SK-N-SH (cell line): ENCODE results near the gene SAMD8. TPM values are rescaled to one million over a fixed set of nuclear protein-coding genes. Genes with fewer than 3 reads are reported as not detected.
"Not testable (repeated sequence)": the region's sequence is repeated elsewhere in the genome, so short reads cannot be mapped to it uniquely, and the experiment has no call there.

Experiments used
- CTCF ChIA-PET: fragments of 300-600, 350-600 bp; formaldehyde crosslinking; extraction: SDS; loops from one replicate; lab custom pipeline; 2021; lab: Yijun Ruan, JAX
- POLR2A ChIA-PET: fragments of 350-600 bp; sonication (Branson Sonifier 250); formaldehyde crosslinking; extraction: SDS; loops from one replicate; lab custom pipeline; 2020; ENCODE audit warnings: antibody characterized with exemption, inconsistent platforms; lab: Yijun Ruan, JAX
- DNase-seq: peaks from one replicate; pipeline ENCODE4 v3.0.0; 2012
- H2AFZ ChIP-seq: fragments of 200-600 bp; sonication (generic); 2 replicates; pipeline ENCODE4 v1.8.1; 2016; ENCODE audit warnings: antibody characterized with exemption, mild to moderate bottlenecking, low read depth
- H3F3A ChIP-seq: fragments of 200-600 bp; sonication (generic); replicated peaks from 2 replicates; pipeline ENCODE3; 2016; ENCODE audit warnings: antibody characterized with exemption, mild to moderate bottlenecking; ENCODE audit not compliant: insufficient read depth
- H3K27ac ChIP-seq, 2 experiments: fragments of 200-500 bp in 1 of 2; fragments of 200-600 bp in 1 of 2; sonication (Bioruptor generic) in 1 of 2; sonication (generic), shearing (Covaris generic) in 1 of 2; 2 replicates each; pipeline versions ENCODE4 v1.5.1 to v1.6.1; 2014 to 2016; ENCODE audit warnings: low read depth in 2 of 2, inconsistent platforms in 1 of 2, low read length in 1 of 2, mild to moderate bottlenecking in 1 of 2, mixed read lengths in 1 of 2
- H3K27me3 ChIP-seq: fragments of 200-600 bp; sonication (generic), shearing (Covaris generic); 2 replicates; pipeline ENCODE4 v1.6.1; 2016; ENCODE audit warnings: mixed run types; ENCODE audit not compliant: insufficient read depth
- H3K36me3 ChIP-seq, 2 experiments: fragments of 200-500 bp in 1 of 2; fragments of 200-600 bp in 1 of 2; sonication (Bioruptor generic) in 1 of 2; sonication (generic) in 1 of 2; replicated peaks in 1 of 2; 2 replicates each; pipeline versions ENCODE3 to v1.5.1; 2014 to 2016; ENCODE audit warnings: low read length in 1 of 2, mild to moderate bottlenecking in 1 of 2; ENCODE audit not compliant: insufficient read depth in 2 of 2, control insufficient read depth in 1 of 2
- H3K4me1 ChIP-seq, 2 experiments: fragments of 200-500 bp in 1 of 2; fragments of 200-600 bp in 1 of 2; sonication (Bioruptor generic) in 1 of 2; sonication (generic), shearing (Covaris generic) in 1 of 2; 2 replicates each; pipeline versions ENCODE4 v1.5.1 to v1.6.1; 2014 to 2016; ENCODE audit warnings: low read depth in 1 of 2, low read length in 1 of 2, mixed run types in 1 of 2; ENCODE audit not compliant: insufficient read depth in 2 of 2, control insufficient read depth in 1 of 2
- H3K4me2 ChIP-seq: fragments of 200-600 bp; sonication (generic), shearing (Covaris generic); 2 replicates; pipeline ENCODE4 v1.6.1; 2017; ENCODE audit warnings: mixed run types
- H3K4me3 ChIP-seq, 2 experiments: fragments of 200-500 bp in 1 of 2; fragments of 200-600 bp in 1 of 2; sonication (Bioruptor generic) in 1 of 2; sonication (generic), shearing (Covaris generic) in 1 of 2; 2 replicates each; pipeline versions ENCODE4 v1.5.1 to v1.8.1; 2014 to 2016; ENCODE audit warnings: low read depth in 2 of 2, inconsistent platforms in 1 of 2, low read length in 1 of 2, mild to moderate bottlenecking in 1 of 2, mixed read lengths in 1 of 2, moderate library complexity in 1 of 2
- H3K79me2 ChIP-seq: fragments of 200-600 bp; sonication (generic); 2 replicates; pipeline ENCODE4 v1.8.1; 2017; ENCODE audit warnings: mild to moderate bottlenecking; ENCODE audit not compliant: insufficient read depth
- H3K9ac ChIP-seq: fragments of 200-600 bp; sonication (generic); 2 replicates; pipeline ENCODE4 v1.6.1; 2017; ENCODE audit warnings: mixed run types
- H3K9me2 ChIP-seq: fragments of 200-600 bp; sonication (generic); 2 replicates; pipeline ENCODE4 v1.6.1; 2017; ENCODE audit warnings: mixed run types
- H3K9me3 ChIP-seq: fragments of 200-600 bp; sonication (generic); 2 replicates; pipeline ENCODE4 v1.6.1; 2017; ENCODE audit warnings: mixed run types, mild to moderate bottlenecking, moderate library complexity
- H4K20me1 ChIP-seq: fragments of 200-600 bp; sonication (generic); 2 replicates; pipeline ENCODE4 v1.6.1; 2017; ENCODE audit warnings: mild to moderate bottlenecking, mixed run types; ENCODE audit not compliant: insufficient read depth
- CHD2 ChIP-seq: fragments of 150-350 bp; IDR thresholded peaks from 2 replicates; pipeline ENCODE4 v1.6.1; 2018; ENCODE audit warnings: low read length; ENCODE audit not compliant: partially characterized antibody
- ELF1 ChIP-seq: IDR thresholded peaks from 2 replicates; pipeline ENCODE4 v1.4.0; 2012
- EZH2phosphoT487 ChIP-seq: fragments of 200-600 bp; sonication (generic); IDR thresholded peaks from 2 replicates; pipeline ENCODE4 v1.6.1; 2017; ENCODE audit warnings: low read depth, mixed run types, mild to moderate bottlenecking, antibody characterized with exemption, moderate library complexity, borderline replicate concordance
- FOSL2 ChIP-seq: IDR thresholded peaks from 2 replicates; pipeline ENCODE4 v1.4.0; 2012; ENCODE audit warnings: low read depth, mild to moderate bottlenecking, moderate library complexity, borderline replicate concordance
- FOXJ3 ChIP-seq: sonication (generic); formaldehyde crosslinking; IDR thresholded peaks from 2 replicates; pipeline ENCODE4 v1.5.1; 2020; ENCODE audit warnings: mild to moderate bottlenecking, missing genetic modification reagents
- FOXM1 ChIP-seq: IDR thresholded peaks from 2 replicates; pipeline ENCODE4 v1.4.0; 2012; ENCODE audit warnings: low read depth, mild to moderate bottlenecking
- GATA2 ChIP-seq: sonication (generic); formaldehyde crosslinking; IDR thresholded peaks from 2 replicates; pipeline ENCODE4 v1.5.0; 2020; ENCODE audit warnings: mild to moderate bottlenecking, missing genetic modification reagents
- JUND ChIP-seq: IDR thresholded peaks from 2 replicates; pipeline ENCODE4 v1.4.0; 2012
- MXI1 ChIP-seq: IDR thresholded peaks from 2 replicates; pipeline ENCODE4 v1.6.1; 2012; ENCODE audit warnings: mild to moderate bottlenecking, low read depth, low read length, improper control_type of control experiment
- POLR2AphosphoS5 ChIP-seq: IDR thresholded peaks from 2 replicates; pipeline ENCODE4 v1.6.1; 2012; ENCODE audit warnings: low read depth, low read length
- RXRA ChIP-seq: IDR thresholded peaks from 2 replicates; pipeline ENCODE4 v1.4.0; 2012; ENCODE audit warnings: low read depth, mild to moderate bottlenecking, borderline replicate concordance
- TAF1 ChIP-seq: IDR thresholded peaks from 2 replicates; pipeline ENCODE4 v1.6.1; 2012; ENCODE audit warnings: low read depth, mild to moderate bottlenecking, low read length, moderate library complexity, borderline replicate concordance
- USF1 ChIP-seq: IDR thresholded peaks from 2 replicates; pipeline ENCODE4 v1.4.0; 2012; ENCODE audit warnings: low read depth, borderline replicate concordance
- USF2 ChIP-seq: fragments of 150-350 bp; IDR thresholded peaks from 2 replicates; pipeline ENCODE4 v1.6.1; 2017; ENCODE audit warnings: antibody characterized with exemption, low read length, low read depth, borderline replicate concordance
- YY1 ChIP-seq: IDR thresholded peaks from 2 replicates; pipeline ENCODE4 v1.4.0; 2012; ENCODE audit warnings: low read depth, mild to moderate bottlenecking
- WGBS: methylation state at CpG from one replicate; pipeline ENCODE4 v1.1.6; 2017; ENCODE audit warnings: low lambda C conversion rate; 5-methylcytosine and 5-hydroxymethylcytosine counted together
- polyA plus RNA-seq, 3 experiments: library from polyadenylated mRNA; depleted of rRNA; stranded (reverse); fragments of >200 nt; gene quantifications; 2 replicates each; pipeline ENCODE4 v1.2.3, GENCODE V29; 2012
- TF ChIP-seq, protein P1 (sequence below): IDR thresholded peaks from 2 replicates; pipeline ENCODE4 v1.6.1; 2012; ENCODE audit warnings: mild to moderate bottlenecking, low read depth, low read length, moderate library complexity

SAMD8 gene
- polyA plus RNA-seq, 1 of the 3 experiments (the other 2 are of a cell fraction): 9.7 TPM

DNA sequence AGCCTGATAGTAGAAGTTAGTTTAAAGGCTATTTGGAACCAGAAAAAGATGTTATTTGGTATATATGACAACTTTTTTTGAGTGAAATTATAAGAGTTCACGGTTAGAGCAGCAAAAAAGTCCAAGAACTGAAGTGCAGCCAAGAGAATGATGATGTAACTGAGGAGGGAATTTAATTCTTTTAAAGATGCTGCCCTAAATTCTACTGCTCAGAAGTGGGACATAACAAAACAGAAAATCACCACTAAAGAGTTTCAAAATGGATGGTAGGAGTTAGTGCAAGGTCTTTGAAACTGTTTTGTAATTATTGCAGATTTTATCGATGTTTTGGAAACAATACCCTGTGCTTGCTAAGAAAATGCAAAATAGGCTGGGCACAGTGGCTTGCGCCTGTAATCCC lies 6.5 kb downstream of the SAMD8 start (continued):
- TF ChIP-seq USF1 (no peak), FOXM1 (no peak), GATA2 (CRISPR knock-in tag) (no peak), FOSL2 (no peak), USF2 (no peak), EZH2phosphoT487 (no peak), JUND (no peak), CHD2 (no peak), POLR2AphosphoS5 (no peak), MXI1 (no peak)

DNA sequence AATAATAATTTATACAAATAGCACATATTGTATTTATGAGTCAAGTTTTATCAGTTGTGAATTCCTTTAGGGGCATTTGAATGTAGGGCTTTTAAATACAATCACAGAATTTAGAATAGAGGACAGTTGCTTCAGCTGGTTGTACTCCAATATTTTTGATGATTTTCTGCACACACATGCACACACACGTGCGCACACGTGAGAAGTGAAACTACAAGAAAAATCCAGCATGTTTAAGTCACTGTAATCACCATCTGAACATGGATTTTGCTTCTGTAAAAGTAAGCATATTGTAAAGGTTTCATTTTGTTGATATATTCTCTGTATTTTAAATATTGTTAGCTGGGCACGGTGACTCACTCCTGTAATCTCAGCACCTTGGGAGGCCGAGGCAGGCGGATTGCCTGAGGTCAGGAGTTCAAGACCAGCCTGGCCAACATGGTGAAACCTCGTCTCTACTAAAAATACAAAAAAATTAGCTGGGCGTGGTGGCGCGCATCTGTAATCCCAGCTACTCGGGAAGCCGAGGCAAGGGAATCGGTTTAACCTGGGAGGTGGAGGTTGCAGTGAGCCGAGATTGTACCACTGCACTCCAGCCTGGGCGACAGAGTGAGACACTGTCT lies 8.1 kb downstream of the SAMD8 start:
- Histone ChIP-seq H3K79me2 (peaks cover 97% of the 10 kb centered on the region), H4K20me1 (peaks cover 62% of the 10 kb centered on the region), H3F3A (peaks cover 27% of the 10 kb centered on the region)
- H3K27ac ChIP-seq, POLR2A ChIA-PET, H3K9me2 ChIP-seq, H3K9me3 ChIP-seq, DNase-seq, H2AFZ ChIP-seq, H3K4me1 ChIP-seq, H3K4me3 ChIP-seq, H3K27me3 ChIP-seq, H3K9ac ChIP-seq, H3K36me3 ChIP-seq, H3K4me2 ChIP-seq: not testable (repeated sequence)
- WGBS: 92% methylated on average over 15 of the region's 15 CpGs
- CTCF ChIA-PET: interaction anchor here (0.8 kb wide), 1 partner anchor 11 kb away, joined by 3 read pairs; a partner anchor contains a TSS

DNA sequence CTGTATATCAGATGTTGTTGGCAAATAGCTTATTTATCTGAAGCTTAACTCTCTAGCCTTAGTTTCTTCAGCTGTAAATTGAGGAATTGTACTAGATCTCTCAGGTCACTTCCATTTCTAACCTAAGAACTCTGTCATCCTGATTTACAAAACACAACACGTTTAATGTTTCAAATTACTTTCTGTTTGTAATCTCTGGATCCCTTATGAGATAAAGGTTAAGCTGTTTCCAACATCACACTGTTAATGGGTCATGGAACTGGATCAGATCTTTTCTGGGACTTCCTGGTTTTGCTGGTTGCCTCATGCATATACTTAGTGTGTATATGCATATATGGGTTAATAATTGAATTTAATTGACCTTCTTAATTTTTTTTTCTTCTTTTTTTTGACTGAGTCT lies 9.9 kb downstream of the SAMD8 start:
- no peak for DNase-seq
- Histone ChIP-seq H3K79me2 (peaks cover 93% of the 10 kb centered on the region), H3K9me2 (no peaks in the 10 kb centered on the region), H3K4me2 (no peak overlapping the region), H3F3A (peaks cover 37% of the 10 kb centered on the region), H4K20me1 (peaks cover 46% of the 10 kb centered on the region), H3K9me3 (no peaks in the 10 kb centered on the region), H2AFZ (no peak overlapping the region), H3K4me1 (no peaks in the 10 kb centered on the region), H3K4me3 (no peak overlapping the region), H3K36me3 (peaks cover 0 to 4% of the 10 kb centered on the region in 2 experiments), H3K27me3 (no peaks in the 10 kb centered on the region), H3K9ac (no peak overlapping the region), H3K27ac (no peak overlapping the region)
- POLR2A ChIA-PET: no interaction called here
- 20% methylated on average over 1 of the region's 1 CpG for WGBS
- CTCF ChIA-PET: interaction anchor here (1.2 kb wide), 1 partner anchor 109 kb away, joined by 4 read pairs; no protein-coding TSS in a partner anchor
- no peak for TF ChIP-seq CHD2
- no peak for TF ChIP-seq GATA2 (CRISPR knock-in tag)
- TF ChIP-seq YY1: no peak
- TF ChIP-seq JUND: no peak
- TF ChIP-seq, protein P1, sequence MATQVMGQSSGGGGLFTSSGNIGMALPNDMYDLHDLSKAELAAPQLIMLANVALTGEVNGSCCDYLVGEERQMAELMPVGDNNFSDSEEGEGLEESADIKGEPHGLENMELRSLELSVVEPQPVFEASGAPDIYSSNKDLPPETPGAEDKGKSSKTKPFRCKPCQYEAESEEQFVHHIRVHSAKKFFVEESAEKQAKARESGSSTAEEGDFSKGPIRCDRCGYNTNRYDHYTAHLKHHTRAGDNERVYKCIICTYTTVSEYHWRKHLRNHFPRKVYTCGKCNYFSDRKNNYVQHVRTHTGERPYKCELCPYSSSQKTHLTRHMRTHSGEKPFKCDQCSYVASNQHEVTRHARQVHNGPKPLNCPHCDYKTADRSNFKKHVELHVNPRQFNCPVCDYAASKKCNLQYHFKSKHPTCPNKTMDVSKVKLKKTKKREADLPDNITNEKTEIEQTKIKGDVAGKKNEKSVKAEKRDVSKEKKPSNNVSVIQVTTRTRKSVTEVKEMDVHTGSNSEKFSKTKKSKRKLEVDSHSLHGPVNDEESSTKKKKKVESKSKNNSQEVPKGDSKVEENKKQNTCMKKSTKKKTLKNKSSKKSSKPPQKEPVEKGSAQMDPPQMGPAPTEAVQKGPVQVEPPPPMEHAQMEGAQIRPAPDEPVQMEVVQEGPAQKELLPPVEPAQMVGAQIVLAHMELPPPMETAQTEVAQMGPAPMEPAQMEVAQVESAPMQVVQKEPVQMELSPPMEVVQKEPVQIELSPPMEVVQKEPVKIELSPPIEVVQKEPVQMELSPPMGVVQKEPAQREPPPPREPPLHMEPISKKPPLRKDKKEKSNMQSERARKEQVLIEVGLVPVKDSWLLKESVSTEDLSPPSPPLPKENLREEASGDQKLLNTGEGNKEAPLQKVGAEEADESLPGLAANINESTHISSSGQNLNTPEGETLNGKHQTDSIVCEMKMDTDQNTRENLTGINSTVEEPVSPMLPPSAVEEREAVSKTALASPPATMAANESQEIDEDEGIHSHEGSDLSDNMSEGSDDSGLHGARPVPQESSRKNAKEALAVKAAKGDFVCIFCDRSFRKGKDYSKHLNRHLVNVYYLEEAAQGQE: no peak
- TF ChIP-seq FOXJ3 (CRISPR knock-in tag): no peak
- no peak for TF ChIP-seq ELF1
- TF ChIP-seq EZH2phosphoT487: no peak
- no peak for TF ChIP-seq TAF1
- no peak for TF ChIP-seq USF2
- no peak for TF ChIP-seq RXRA
